Tongue (tissue), 2 donors: Measurements from ENCODE around the gene VPS54. TPM values are rescaled to one million over a fixed set of nuclear protein-coding genes. Genes with fewer than 3 reads are reported as not detected.
A peak's percentile ranks its signal among the peaks of the same experiment; 100 is the strongest.

Experiments
- DNase-seq: peaks from one replicate; pipeline ENCODE4 v3.0.0-alpha.2; 2015
- total RNA-seq: library from RNA; depleted of rRNA; stranded (reverse); fragments of >200 nt; gene quantifications from one replicate; pipeline ENCODE4 v1.2.3, GENCODE V29; 2014

The VPS54 gene
- total RNA-seq, 1 donor from 2014 or later: 36.0 TPM

DNA sequence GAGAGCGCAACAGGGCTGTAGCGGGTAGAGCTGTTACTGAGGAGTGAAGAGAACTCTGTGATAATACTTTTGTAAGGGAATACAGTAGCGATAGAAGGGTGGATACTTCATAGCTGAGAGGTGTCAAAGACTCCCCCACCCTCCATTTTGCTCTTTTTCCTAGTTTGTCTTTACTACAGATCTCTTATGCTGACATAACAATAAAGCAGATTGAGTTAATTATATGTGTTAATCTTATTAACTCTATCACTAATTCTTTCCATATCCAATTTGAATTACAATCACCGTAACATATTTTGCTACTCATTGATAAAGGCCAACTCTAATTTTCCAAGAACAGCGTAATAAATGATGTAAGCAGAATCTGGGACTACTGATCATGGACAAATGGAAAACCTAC lies 120.4 kb downstream of the VPS54 start:
- no peak for DNase-seq

- DNase-seq: no peak
These were observed 125.1 kb downstream of the VPS54 start for GRCh38 chr2:63894167-63894566.

GRCh38 chr2:63893163-63893562 lies 126.1 kb downstream of the VPS54 start:
- peak; percentile 23 for DNase-seq

DNA sequence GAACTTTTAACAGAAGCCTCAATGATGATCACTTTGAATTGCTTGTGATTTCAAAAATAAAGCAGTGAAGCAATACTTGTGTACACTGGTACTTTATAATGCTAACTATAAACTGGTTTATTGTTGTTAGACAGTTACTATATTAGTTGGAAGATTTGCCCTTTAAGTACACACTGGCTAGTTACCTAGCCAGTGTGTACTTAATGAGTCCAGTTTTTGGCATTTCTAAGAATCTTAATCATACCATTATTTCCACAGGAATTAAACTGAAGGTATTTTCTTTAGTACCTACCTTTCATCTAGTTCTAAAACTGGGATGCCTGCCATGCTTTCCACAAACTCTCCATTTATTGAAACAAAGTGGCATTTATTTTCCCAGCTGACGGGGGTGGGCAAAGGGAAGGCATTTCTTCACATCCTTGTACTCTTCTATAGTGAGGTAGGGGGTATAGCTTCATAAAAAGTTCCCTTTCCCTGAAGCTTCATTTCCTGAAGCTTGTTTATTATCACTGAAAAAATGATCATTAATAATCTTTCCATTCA lies 127.7 kb downstream of the VPS54 start:
- DNase-seq: peak; percentile 47

DNA sequence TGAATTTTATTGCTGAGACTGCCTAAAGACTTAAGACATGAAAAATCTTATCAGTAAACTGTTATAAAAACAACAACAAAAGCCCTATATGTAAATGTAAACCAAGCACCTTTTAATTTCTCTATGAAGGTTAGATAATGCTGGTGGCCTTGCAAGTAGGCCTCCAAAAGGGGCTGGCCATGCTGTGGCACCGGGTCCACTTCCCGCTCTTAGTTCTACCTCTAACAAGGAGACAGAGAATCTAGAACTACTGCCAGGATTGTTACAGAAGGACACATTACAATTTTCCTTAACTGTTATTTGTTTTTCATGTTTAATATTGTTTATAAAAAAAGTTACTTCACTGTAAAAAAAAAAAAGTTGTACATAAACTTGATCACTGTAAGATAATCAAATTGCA lies 128.6 kb downstream of the VPS54 start:
- no peak for DNase-seq

- peak; percentile 72 for DNase-seq
These were observed 130.5 kb downstream of the VPS54 start for GRCh38 chr2:63888490-63889402.

DNA sequence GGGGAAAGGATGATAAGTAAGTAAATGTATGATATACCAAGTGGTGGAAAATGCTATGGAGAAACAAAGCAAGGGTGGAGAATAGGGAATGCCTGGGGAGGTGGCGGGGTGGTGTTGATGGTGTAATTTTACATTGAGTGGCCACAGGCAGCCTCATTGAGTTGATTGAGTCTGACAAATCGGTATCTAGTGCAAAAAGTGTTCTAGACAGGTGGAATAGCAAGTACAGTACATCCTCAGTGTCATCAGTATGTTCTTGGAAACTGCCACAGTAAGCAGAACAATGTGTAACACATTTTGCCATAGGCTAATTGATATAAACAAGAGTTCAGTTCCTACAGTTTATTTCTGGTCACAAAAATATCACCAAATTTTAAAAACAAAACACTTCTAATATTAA lies 131.2 kb downstream of the VPS54 start:
- no peak for DNase-seq

DNA sequence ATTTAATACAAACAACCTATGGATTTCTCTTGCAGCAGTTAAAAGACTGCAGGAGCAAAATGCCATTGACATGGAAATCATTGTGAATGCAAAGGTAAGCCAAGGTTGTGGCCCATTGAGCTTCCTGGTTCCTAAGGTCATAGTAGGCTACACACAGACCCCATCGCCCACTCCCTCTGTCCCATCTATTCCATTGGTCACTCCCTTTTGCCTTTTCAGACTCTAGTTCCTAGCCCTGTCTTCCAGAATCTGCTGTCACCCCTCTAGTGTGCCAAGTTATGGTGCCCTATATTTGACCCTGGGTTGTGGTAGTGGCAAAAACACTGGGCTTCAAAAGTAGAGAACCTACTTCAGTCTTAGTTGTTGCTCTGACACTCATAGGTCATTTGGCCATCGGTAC lies 132.8 kb downstream of the VPS54 start:
- no peak for DNase-seq

DNA sequence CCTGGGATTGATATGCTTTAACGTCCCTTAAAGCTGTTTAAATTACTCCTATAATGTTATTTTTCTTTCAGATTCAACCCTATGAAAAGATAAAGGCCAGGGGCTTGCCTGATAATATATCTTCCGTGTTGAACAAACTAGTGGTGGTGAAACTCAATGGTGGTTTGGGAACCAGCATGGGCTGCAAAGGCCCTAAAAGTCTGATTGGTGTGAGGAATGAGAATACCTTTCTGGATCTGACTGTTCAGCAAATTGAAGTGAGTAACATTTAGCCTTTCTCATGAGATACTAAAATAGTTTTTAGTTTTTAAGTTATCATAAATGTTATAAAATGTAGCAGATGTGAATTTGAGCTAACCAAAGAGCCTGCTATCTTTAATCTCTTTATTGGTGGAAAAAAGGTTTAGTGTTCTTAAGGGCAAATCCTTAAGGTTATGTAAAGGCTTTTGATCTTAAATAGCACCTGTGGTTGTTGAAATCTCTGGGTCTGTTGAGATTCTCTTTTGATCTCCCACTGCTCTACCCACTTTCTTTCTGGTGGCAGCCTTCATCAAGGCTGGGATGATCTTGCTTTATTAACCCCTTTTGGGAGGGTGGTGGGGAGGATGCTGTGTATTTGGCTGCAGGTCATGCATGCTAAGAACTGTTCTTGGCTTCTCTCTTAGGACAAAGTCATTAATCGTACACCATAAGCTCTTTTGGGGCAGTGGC lies 136.7 kb downstream of the VPS54 start:
- no peak for DNase-seq

GRCh38 chr2:63881205-63881604 lies 138.0 kb downstream of the VPS54 start:
- no peak for DNase-seq

GRCh38 chr2:63880625-63881024 lies 138.6 kb downstream of the VPS54 start:
- no peak for DNase-seq

GRCh38 chr2:63879876-63880433 lies 139.3 kb downstream of the VPS54 start:
- no peak for DNase-seq

DNA sequence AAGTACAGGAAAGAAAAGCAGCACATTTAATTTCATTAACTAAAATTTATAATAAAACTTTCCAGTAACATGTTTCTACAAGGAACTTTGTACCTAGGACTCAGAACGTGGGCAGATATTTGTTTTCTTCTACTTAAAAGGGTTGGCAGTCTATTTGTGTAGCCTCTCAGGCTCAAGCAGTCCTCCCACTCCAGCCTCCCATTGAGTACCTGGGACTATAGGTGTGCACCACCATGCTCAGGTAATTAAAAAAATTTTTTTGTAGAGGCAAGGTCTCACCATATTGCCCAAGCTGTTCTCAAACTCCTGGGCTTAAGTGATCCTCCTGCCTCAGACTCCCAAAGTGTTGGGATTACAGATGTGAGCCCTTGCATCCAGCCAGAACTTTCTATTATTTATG lies 140.7 kb downstream of the VPS54 start:
- DNase-seq: no peak

DNA sequence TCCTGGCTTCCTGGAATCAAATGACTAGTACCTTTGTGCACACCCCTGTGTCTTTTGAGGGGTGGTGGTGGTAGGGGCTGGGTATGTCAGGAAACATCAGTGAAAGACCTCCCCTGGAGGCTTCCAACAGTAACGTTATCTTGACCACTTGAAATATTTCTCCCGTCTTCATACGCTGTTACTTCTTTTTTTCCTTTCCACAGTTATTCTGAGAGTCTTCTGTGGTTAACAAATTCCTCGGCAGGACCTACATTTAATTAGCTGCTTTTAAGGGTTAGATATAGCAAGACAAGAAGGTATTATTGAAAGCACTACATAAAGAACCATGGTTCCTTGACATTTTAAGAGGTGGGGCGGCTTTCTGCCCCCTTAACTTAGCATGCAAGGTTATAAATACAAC lies 142.9 kb downstream of the VPS54 start:
- no peak for DNase-seq

- peak; percentile 52 for DNase-seq
These were observed 143.5 kb downstream of the VPS54 start for GRCh38 chr2:63875559-63876245.

GRCh38 chr2:63875131-63875527 lies 144.1 kb downstream of the VPS54 start:
- peak; percentile 60 for DNase-seq

DNA sequence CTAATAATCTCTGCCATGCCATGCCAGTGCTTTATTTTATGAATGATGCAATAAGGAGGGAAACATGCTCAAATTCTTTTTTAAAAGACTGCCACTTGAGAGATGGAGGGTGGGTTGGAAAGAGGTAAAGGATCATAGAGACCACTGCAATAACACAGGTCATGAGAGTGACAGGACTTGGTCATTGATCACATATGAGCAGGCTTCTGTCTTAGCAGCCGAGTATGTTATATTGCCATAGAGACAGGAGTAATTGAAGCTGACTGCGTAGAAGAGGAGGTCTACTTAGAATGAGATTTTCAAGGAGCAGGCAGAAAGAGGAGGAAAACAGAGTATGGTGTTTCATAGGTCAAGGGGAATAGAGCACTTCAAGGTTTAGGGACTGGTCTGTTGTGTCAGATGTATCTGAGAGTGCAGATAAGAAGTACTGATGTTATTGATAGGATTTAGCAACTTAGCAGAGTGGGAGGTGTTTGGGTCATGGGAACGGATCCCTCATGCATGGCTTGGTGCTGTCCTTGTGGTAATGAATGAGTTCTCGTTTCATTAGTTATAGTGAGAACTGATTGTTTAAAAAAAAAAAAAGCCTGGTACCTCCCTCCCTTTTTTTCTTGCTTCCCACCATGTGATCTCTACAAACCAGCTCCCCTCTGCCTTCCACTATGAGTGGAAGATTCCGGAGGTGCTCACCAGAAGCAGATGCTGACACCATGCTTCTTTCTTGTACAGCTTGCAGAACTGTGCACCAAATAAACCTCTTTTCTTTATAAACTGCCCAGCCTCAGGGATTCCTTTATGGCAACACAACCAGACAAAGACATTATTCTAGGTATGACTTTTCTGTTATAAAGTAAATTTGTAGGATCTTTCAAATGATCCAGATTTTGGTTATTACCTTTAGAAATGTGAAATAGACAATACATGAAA lies 144.8 kb downstream of the VPS54 start:
- DNase-seq: no peak

- DNase-seq: no peak
These were observed 146.5 kb downstream of the VPS54 start for GRCh38 chr2:63872571-63873328.

GRCh38 chr2:63871864-63872263 lies 147.4 kb downstream of the VPS54 start:
- DNase-seq: no peak

DNA sequence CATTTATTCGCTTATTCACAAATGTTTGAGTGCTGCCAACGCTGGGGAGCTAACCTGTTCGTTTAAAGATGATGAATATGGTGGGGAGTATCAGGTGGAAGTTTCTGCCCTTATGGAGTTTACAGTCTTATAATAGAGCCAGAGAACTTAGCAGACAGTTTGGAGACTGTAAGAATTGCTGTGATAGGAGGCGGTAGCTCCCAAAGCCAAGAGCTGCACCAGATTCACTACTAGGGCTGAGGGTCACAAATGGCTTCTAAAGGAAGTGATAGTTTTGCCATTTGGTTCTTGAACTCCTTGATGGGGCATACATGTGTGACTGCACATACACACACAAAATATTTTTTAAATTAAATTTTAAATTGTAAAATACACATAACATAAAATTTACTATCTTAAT lies 148.5 kb downstream of the VPS54 start:
- DNase-seq: no peak
